G401 (cell line): ENCODE measurements around the gene UBE4B. TPM values are rescaled to one million over a fixed set of nuclear protein-coding genes. Genes with fewer than 3 reads are reported as not detected.
"Not testable (repeated sequence)": the region's sequence is repeated elsewhere in the genome, so short reads cannot be mapped to it uniquely, and the experiment has no call there.

Source experiments
- DNase-seq: peaks from one replicate; pipeline ENCODE4 v3.0.0-alpha.2; 2015; ENCODE audit warnings: low spot score
- in situ Hi-C: cut with HindIII; loops from 2 replicates; pipeline ENCODE4 v1.10.0; 2016; ENCODE audit warnings: low sequenced_read_pairs, mixed read lengths
- total RNA-seq: library from RNA; depleted of rRNA; stranded (reverse); fragments of >200 nt; shearing (Covaris generic); gene quantifications from 2 replicates; pipeline ENCODE4 v1.2.3, GENCODE V29; 2014

The UBE4B gene
- total RNA-seq, 1 experiment from 2014 or later = 101 TPM

GRCh38 chr1:10104834-10105233 is 72.1 kb downstream of the UBE4B start:
- in situ Hi-C loops = loop anchor here (5.0 kb wide), 1 partner anchor 33 kb away; no protein-coding TSS in a partner anchor

GRCh38 chr1:10105484-10105883 is 72.7 kb downstream of the UBE4B start:
- DNase-seq = peak; percentile 64
- in situ Hi-C loops = loop anchor here (5.0 kb wide), 1 partner anchor 33 kb away; no protein-coding TSS in a partner anchor

More at GRCh38 chr1:10104834-10105233, 72.1 kb downstream of the UBE4B start:
- no peak for DNase-seq

- in situ Hi-C loops = loop anchor here (5.0 kb wide), 1 partner anchor 34 kb away; no protein-coding TSS in a partner anchor
- DNase-seq = no peak
Observed at GRCh38 chr1:10106241-10106640, 73.5 kb downstream of the UBE4B start.

GRCh38 chr1:10106756-10107475 is 74.2 kb downstream of the UBE4B start:
- no peak for DNase-seq
- in situ Hi-C loops = loop anchor here (5.0 kb wide), 1 partner anchor 35 kb away; no protein-coding TSS in a partner anchor

- DNase-seq = not testable (repeated sequence)
- in situ Hi-C loops = loop anchor here (5.0 kb wide), 1 partner anchor 35 kb away; no protein-coding TSS in a partner anchor
Observed at GRCh38 chr1:10107476-10107847, 74.7 kb downstream of the UBE4B start.

- peak; percentile 64 for DNase-seq
- in situ Hi-C loops = loop anchor here (5.0 kb wide), 1 partner anchor 36 kb away; no protein-coding TSS in a partner anchor
Observed at GRCh38 chr1:10108134-10108663, 75.4 kb downstream of the UBE4B start.

- in situ Hi-C loops = loop anchor here (5.0 kb wide), 1 partner anchor 37 kb away; no protein-coding TSS in a partner anchor
- DNase-seq = peak; percentile 23
Observed at GRCh38 chr1:10108948-10109708, 76.4 kb downstream of the UBE4B start.

- in situ Hi-C loops = no loop called here
- DNase-seq = no peak
Observed at GRCh38 chr1:10113501-10113900, 80.7 kb downstream of the UBE4B start.

- in situ Hi-C loops = no loop called here
- no peak for DNase-seq
Observed at GRCh38 chr1:10114746-10115145, 82.0 kb downstream of the UBE4B start.

- DNase-seq = no peak
- in situ Hi-C loops = no loop called here
Observed at GRCh38 chr1:10117132-10117531, 84.4 kb downstream of the UBE4B start.

GRCh38 chr1:10117865-10118264 is 85.1 kb downstream of the UBE4B start:
- in situ Hi-C loops = no loop called here
- DNase-seq = no peak

- in situ Hi-C loops = no loop called here
- no peak for DNase-seq
Observed at GRCh38 chr1:10121688-10122087, 88.9 kb downstream of the UBE4B start.

GRCh38 chr1:10122926-10123325 is 90.2 kb downstream of the UBE4B start:
- in situ Hi-C loops = no loop called here
- DNase-seq = no peak

- DNase-seq = no peak
- in situ Hi-C loops = no loop called here
Observed at GRCh38 chr1:10128101-10128765, 95.5 kb downstream of the UBE4B start.

GRCh38 chr1:10132316-10132715 is 99.6 kb downstream of the UBE4B start:
- in situ Hi-C loops = no loop called here
- DNase-seq = peak; percentile 61

GRCh38 chr1:10132852-10133251 is 100.1 kb downstream of the UBE4B start:
- no peak for DNase-seq
- in situ Hi-C loops = no loop called here

GRCh38 chr1:10140981-10141380 is 108.2 kb downstream of the UBE4B start:
- no peak for DNase-seq
- in situ Hi-C loops = no loop called here

- in situ Hi-C loops = no loop called here
- peak; percentile 92 for DNase-seq
Observed at GRCh38 chr1:10143961-10144485, 111.3 kb downstream of the UBE4B start.

- in situ Hi-C loops = no loop called here
- DNase-seq = no peak
Observed at GRCh38 chr1:10146391-10146790, 113.6 kb downstream of the UBE4B start.
